BJ (cell line): ENCODE measurements around the gene ADARB2. TPM values are rescaled to one million over a fixed set of nuclear protein-coding genes. Genes with fewer than 3 reads are reported as not detected.

Experiments used
- CTCF ChIA-PET: fragments of 350-600 bp; formaldehyde crosslinking; extraction: SDS; loops from one replicate; lab custom pipeline; 2021; ENCODE audit warnings: antibody characterized with exemption, inconsistent platforms; lab: Yijun Ruan, JAX
- POLR2A ChIA-PET: fragments of 300-600 bp; sonication (Branson Sonifier 250); formaldehyde crosslinking; extraction: SDS; loops from one replicate; lab custom pipeline; 2021; ENCODE audit warnings: antibody characterized with exemption; lab: Charles Lee
- DNase-seq: peaks from one replicate; pipeline ENCODE4 v3.0.0-alpha.2; 2011; ENCODE audit warnings: low read depth
- H3K27me3 ChIP-seq: 2 replicates; pipeline ENCODE4 v1.6.0; 2011; ENCODE audit warnings: low read length; ENCODE audit not compliant: control insufficient read depth, insufficient read depth
- H3K36me3 ChIP-seq: 2 replicates; pipeline ENCODE4 v1.5.1; 2011; ENCODE audit warnings: low read length; ENCODE audit not compliant: control insufficient read depth, insufficient read depth
- H3K4me3 ChIP-seq: 2 replicates; pipeline ENCODE4 v1.5.1; 2011; ENCODE audit warnings: low read depth, mild to moderate bottlenecking, control low read depth, low read length
- CTCF ChIP-seq: IDR thresholded peaks from 2 replicates; pipeline ENCODE4 v1.5.1; 2011; ENCODE audit warnings: low read depth, mild to moderate bottlenecking, control low read depth, inconsistent platforms, low read length, moderate library complexity; ENCODE audit not compliant: insufficient read depth
- polyA plus RNA-seq: library from polyadenylated mRNA; depleted of rRNA; stranded (reverse); fragments of >200 nt; gene quantifications from 2 replicates; pipeline ENCODE4 v1.2.3, GENCODE V29; 2011

ADARB2 gene
- polyA plus RNA-seq, 1 experiment = not detected

GRCh38 chr10:1665681-1666080 is 71.6 kb downstream of the ADARB2 start:
- ChIA-PET CTCF (no interaction called here), POLR2A (no interaction called here)
- H3K4me3 ChIP-seq = no peak overlapping the region
- DNase-seq = no peak
- no peak for TF ChIP-seq CTCF
- no peaks in the 10 kb centered on the region for H3K36me3 ChIP-seq
- no peaks in the 10 kb centered on the region for H3K27me3 ChIP-seq

DNA sequence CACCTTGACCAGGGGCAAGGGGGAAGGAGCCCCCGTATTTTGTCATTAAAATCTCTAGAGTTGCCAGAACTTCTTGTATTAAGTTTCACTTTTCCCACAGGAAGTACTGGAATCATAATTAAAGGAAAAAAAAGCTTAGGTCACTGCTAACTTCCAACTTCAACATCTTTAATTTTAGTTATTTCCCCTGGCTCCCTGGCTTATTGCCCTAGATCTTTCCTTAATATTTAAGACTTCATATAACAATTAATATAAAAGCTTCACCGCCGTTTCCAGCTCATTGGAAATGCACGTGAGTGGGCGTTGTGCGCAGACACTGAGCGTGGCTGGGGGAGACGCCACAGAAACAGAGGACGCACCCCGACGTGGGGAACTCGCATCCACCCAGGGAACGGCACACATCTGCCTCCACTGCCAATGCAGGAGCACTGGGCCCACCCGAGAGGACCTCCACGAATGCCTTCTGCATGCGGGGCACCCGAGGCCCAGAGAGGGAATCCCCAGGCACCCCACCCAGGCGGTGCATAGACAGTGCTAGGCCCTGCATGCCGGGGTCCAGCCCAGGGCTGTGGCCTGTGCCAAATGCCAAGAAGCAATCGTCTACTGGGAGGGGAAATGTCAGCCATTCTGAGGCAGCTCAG is 72.2 kb downstream of the ADARB2 start:
- no peak for DNase-seq
- Histone ChIP-seq H3K36me3 (no peaks in the 10 kb centered on the region), H3K27me3 (no peaks in the 10 kb centered on the region), H3K4me3 (no peak overlapping the region)
- CTCF ChIA-PET = no interaction called here
- POLR2A ChIA-PET = no interaction called here
- no peak for TF ChIP-seq CTCF

- H3K4me3 ChIP-seq = no peak overlapping the region
- no peaks in the 10 kb centered on the region for H3K36me3 ChIP-seq
- POLR2A ChIA-PET = no interaction called here
- CTCF ChIA-PET = no interaction called here
- TF ChIP-seq CTCF = no peak
- no peaks in the 10 kb centered on the region for H3K27me3 ChIP-seq
- no peak for DNase-seq
These were observed 72.9 kb downstream of the ADARB2 start for GRCh38 chr10:1664333-1664964.

- ChIA-PET POLR2A (no interaction called here), CTCF (no interaction called here)
- no peak for TF ChIP-seq CTCF
- no peak for DNase-seq
- no peaks in the 10 kb centered on the region for H3K36me3 ChIP-seq
- H3K4me3 ChIP-seq = no peak overlapping the region
- no peaks in the 10 kb centered on the region for H3K27me3 ChIP-seq
These were observed 74.1 kb downstream of the ADARB2 start for GRCh38 chr10:1663226-1663625.

DNA sequence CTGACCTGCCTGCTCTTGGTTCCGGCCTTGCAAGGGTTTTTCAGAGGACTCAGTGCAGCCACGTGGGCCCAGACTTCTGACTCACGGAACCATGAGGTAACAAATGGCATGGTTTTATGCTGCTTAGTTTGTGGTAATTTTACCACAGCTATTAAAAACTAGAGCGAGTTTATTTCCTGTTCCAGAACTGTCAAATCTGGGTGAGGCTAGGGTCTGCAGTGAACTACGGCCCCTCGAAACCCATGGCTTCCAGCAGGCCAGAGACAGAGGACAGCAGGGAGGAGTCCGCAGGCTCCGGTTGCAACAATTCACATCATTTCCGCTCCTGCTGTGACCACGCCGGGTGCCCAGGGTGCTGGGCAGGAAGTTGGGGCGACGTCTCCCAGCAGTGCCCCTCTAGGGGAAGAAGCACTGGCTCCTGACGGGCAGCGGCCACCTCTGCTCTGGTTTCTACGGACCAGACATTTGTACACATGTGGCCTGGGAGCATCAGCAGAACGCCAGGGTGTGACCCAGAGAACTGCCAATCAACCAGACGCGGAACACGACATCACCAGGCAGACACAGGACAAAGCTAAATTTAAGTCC is 74.8 kb downstream of the ADARB2 start:
- no peak for DNase-seq
- H3K4me3 ChIP-seq = no peak overlapping the region
- no peaks in the 10 kb centered on the region for H3K36me3 ChIP-seq
- ChIA-PET POLR2A (no interaction called here), CTCF (no interaction called here)
- no peaks in the 10 kb centered on the region for H3K27me3 ChIP-seq
- TF ChIP-seq CTCF = no peak
